PFSK-1 (cell line): Measurements from ENCODE around the gene KIAA1328.

Source experiments
- FOXP2 ChIP-seq: optimal IDR thresholded peaks from 2 replicates; pipeline ENCODE3; 2011; ENCODE audit warnings: borderline replicate concordance, control low read depth, inconsistent platforms; ENCODE audit not compliant: insufficient read depth; ENCODE audit errors: extremely low read length, extremely low read depth
- POLR2AphosphoS5 ChIP-seq: IDR thresholded peaks from 2 replicates; pipeline ENCODE4 v1.6.1; 2012; ENCODE audit warnings: low read depth, mild to moderate bottlenecking, control low read depth, low read length, moderate library complexity
- REST ChIP-seq, 2 experiments: IDR thresholded peaks; 2 replicates each; pipeline versions ENCODE4 v1.6.1 to v1.8.0; 2011 to 2012; ENCODE audit warnings: low read depth in 2 of 2, low read length in 2 of 2, control low read depth in 1 of 2, inconsistent platforms in 1 of 2, mild to moderate bottlenecking in 1 of 2, moderate library complexity in 1 of 2; ENCODE audit not compliant: insufficient read depth in 1 of 2
- SIN3A ChIP-seq: IDR thresholded peaks from 2 replicates; pipeline ENCODE4 v1.6.1; 2012; ENCODE audit warnings: mild to moderate bottlenecking, low read length, moderate library complexity, borderline replicate concordance; ENCODE audit not compliant: insufficient read depth
- TAF1 ChIP-seq: IDR thresholded peaks from 2 replicates; pipeline ENCODE4 v1.6.1; 2012; ENCODE audit warnings: low read length, control low read depth, borderline replicate concordance; ENCODE audit not compliant: insufficient read depth

Gene KIAA1328

GRCh38 chr18:37254236-37254754 lies 425.4 kb downstream of the KIAA1328 start:
- TF ChIP-seq SIN3A (no peak), POLR2AphosphoS5 (no peak), TAF1 (no peak)

GRCh38 chr18:37254973-37255372 lies 426.0 kb downstream of the KIAA1328 start:
- no peak for TF ChIP-seq REST (IDR thresholded peaks at IDR 0.05; ENCODE audit: insufficient read depth in 1 of 2, low read depth in 2 of 2, low read length in 2 of 2)
- no peak for TF ChIP-seq FOXP2
- no peak for TF ChIP-seq POLR2AphosphoS5
- no peak for TF ChIP-seq SIN3A
- no peak for TF ChIP-seq TAF1

GRCh38 chr18:37258131-37258530 lies 429.2 kb downstream of the KIAA1328 start:
- TF ChIP-seq POLR2AphosphoS5, result no peak
- no peak for TF ChIP-seq TAF1
- no peak for TF ChIP-seq REST (IDR thresholded peaks at IDR 0.05; ENCODE audit: insufficient read depth in 1 of 2, low read depth in 2 of 2, low read length in 2 of 2)
- TF ChIP-seq FOXP2, result no peak
- no peak for TF ChIP-seq SIN3A

- no peak for TF ChIP-seq POLR2AphosphoS5
- TF ChIP-seq FOXP2, result no peak
- TF ChIP-seq SIN3A, result no peak
- no peak for TF ChIP-seq TAF1
- TF ChIP-seq REST (IDR thresholded peaks at IDR 0.05; ENCODE audit: insufficient read depth in 1 of 2, low read depth in 2 of 2, low read length in 2 of 2), result no peak
Measured at GRCh38 chr18:37258819-37259218, 429.9 kb downstream of the KIAA1328 start.

- TF ChIP-seq FOXP2 (no peak), POLR2AphosphoS5 (no peak), SIN3A (no peak), TAF1 (no peak), REST (IDR thresholded peaks at IDR 0.05; ENCODE audit: insufficient read depth in 1 of 2, low read depth in 2 of 2, low read length in 2 of 2) (no peak)
Measured at GRCh38 chr18:37259711-37260110, 430.8 kb downstream of the KIAA1328 start.
